HG02571 (cell line): ENCODE data around the gene NAALADL2.

Source experiments
- ATAC-seq: cut with Tn5 transposase; IDR thresholded peaks from one replicate; pipeline ENCODE4 v1.9.1; 2021; ENCODE audit warnings: mild to moderate bottlenecking, moderate library complexity; ENCODE audit not compliant: unreplicated experiment

Gene NAALADL2

GRCh38 chr3:174859114-174859735 is at the start of gene NAALADL2:
Gene NAALADL2 (plus strand): TSS chr3:174859334.
- no peak for ATAC-seq

- no peak for ATAC-seq
Measured at GRCh38 chr3:174810254-174810653, 48.9 kb upstream of the NAALADL2 start.

GRCh38 chr3:174812172-174812862 is 46.8 kb upstream of the NAALADL2 start:
- no peak for ATAC-seq

GRCh38 chr3:174815750-174816149 is 43.4 kb upstream of the NAALADL2 start:
- ATAC-seq = no peak

GRCh38 chr3:174820885-174821284 is 38.2 kb upstream of the NAALADL2 start:
- no peak for ATAC-seq

GRCh38 chr3:174821477-174821876 is 37.7 kb upstream of the NAALADL2 start:
- ATAC-seq = no peak

GRCh38 chr3:174822320-174822719 is 36.8 kb upstream of the NAALADL2 start:
- ATAC-seq = no peak

- ATAC-seq = no peak
Measured at GRCh38 chr3:174826069-174826468, 33.1 kb upstream of the NAALADL2 start.

GRCh38 chr3:174844746-174845145 is 14.4 kb upstream of the NAALADL2 start:
- ATAC-seq = no peak

- no peak for ATAC-seq
Measured at GRCh38 chr3:174846055-174846454, 13.1 kb upstream of the NAALADL2 start.

GRCh38 chr3:174854987-174855386 is 4.1 kb upstream of the NAALADL2 start:
- no peak for ATAC-seq

GRCh38 chr3:174857301-174857700 is 1.8 kb upstream of the NAALADL2 start:
- no peak for ATAC-seq

GRCh38 chr3:174858353-174858752 is 781 bp upstream of the NAALADL2 start:
- ATAC-seq = no peak

- no peak for ATAC-seq
Measured at GRCh38 chr3:174859756-174860155, 622 bp downstream of the NAALADL2 start.

GRCh38 chr3:174862101-174862500 is 3.0 kb downstream of the NAALADL2 start:
- ATAC-seq = no peak

GRCh38 chr3:174862666-174863065 is 3.5 kb downstream of the NAALADL2 start:
- no peak for ATAC-seq

GRCh38 chr3:174863488-174863887 is 4.4 kb downstream of the NAALADL2 start:
- no peak for ATAC-seq

- ATAC-seq = no peak
Measured at GRCh38 chr3:174869448-174869847, 10.3 kb downstream of the NAALADL2 start.

- ATAC-seq = no peak
Measured at GRCh38 chr3:174873832-174874657, 14.9 kb downstream of the NAALADL2 start.

- no peak for ATAC-seq
Measured at GRCh38 chr3:174882789-174883188, 23.7 kb downstream of the NAALADL2 start.

GRCh38 chr3:174883881-174884675 is 24.9 kb downstream of the NAALADL2 start:
- no peak for ATAC-seq
